HepG2 (cell line): Measurements from ENCODE around the gene GPR152. TPM values are rescaled to one million over a fixed set of nuclear protein-coding genes. Genes with fewer than 3 reads are reported as not detected.
A peak's percentile ranks its signal among the peaks of the same experiment; 100 is the strongest.

Source experiments
- CBFB ChIP-seq: sonication (generic); formaldehyde crosslinking; IDR thresholded peaks from 2 replicates; pipeline ENCODE4 v1.4.0; 2020; ENCODE audit warnings: missing genetic modification reagents
- CEBPG ChIP-seq: IDR thresholded peaks from 2 replicates; pipeline ENCODE4 v1.6.1; 2016
- HDAC1 ChIP-seq: sonication (generic); formaldehyde crosslinking; IDR thresholded peaks from 2 replicates; pipeline ENCODE4 v1.5.1; 2020; ENCODE audit warnings: mild to moderate bottlenecking, missing genetic modification reagents
- HIVEP1 ChIP-seq: sonication (generic); formaldehyde crosslinking; IDR thresholded peaks from 2 replicates; pipeline ENCODE4 v1.4.0; 2020; ENCODE audit warnings: mild to moderate bottlenecking, missing genetic modification reagents
- KLF12 ChIP-seq: sonication (generic); formaldehyde crosslinking; IDR thresholded peaks from 2 replicates; pipeline ENCODE4 v1.4.0; 2020; ENCODE audit warnings: missing genetic modification reagents, borderline replicate concordance
- NFKB2 ChIP-seq: sonication (generic); formaldehyde crosslinking; IDR thresholded peaks from 2 replicates; pipeline ENCODE4 v1.4.0; 2020; ENCODE audit warnings: missing genetic modification reagents, borderline replicate concordance
- REL ChIP-seq: sonication (generic); formaldehyde crosslinking; conservative IDR thresholded peaks from 2 replicates; pipeline ENCODE4 v1.8.0; 2022; ENCODE audit warnings: mild to moderate bottlenecking, missing genetic modification reagents, moderate library complexity
- SNRNP70 ChIP-seq: fragments of 200-400 bp; formaldehyde crosslinking; IDR thresholded peaks from 2 replicates; pipeline ENCODE4 v1.6.1; 2017; ENCODE audit warnings: mild to moderate bottlenecking, low read depth, low read length, moderate library complexity
- YY1 ChIP-seq: IDR thresholded peaks from 2 replicates; pipeline ENCODE4 v1.6.1; 2011; ENCODE audit warnings: low read length, low read depth, moderate library complexity, mild to moderate bottlenecking; ENCODE audit not compliant: insufficient read depth, insufficient replicate concordance
- ZFP90 ChIP-seq: sonication (generic); formaldehyde crosslinking; IDR thresholded peaks from 2 replicates; pipeline ENCODE4 v1.8.0; 2022; ENCODE audit warnings: missing genetic modification reagents, mild to moderate bottlenecking, inconsistent platforms, borderline replicate concordance
- ZNF234 ChIP-seq: sonication (generic); formaldehyde crosslinking; conservative IDR thresholded peaks from 2 replicates; pipeline ENCODE4 v1.5.1; 2020; ENCODE audit warnings: mild to moderate bottlenecking, missing genetic modification reagents
- ZNF564 ChIP-seq: sonication (generic); formaldehyde crosslinking; IDR thresholded peaks from 2 replicates; pipeline ENCODE4 v1.8.1; 2023; ENCODE audit warnings: mild to moderate bottlenecking, missing genetic modification reagents
- polyA plus RNA-seq, 8 experiments: library from polyadenylated mRNA; depleted of rRNA in 3 of 8; stranded (reverse) in 7 of 8; unstranded in 1 of 8; fragments of >200 nt; fragmentation: Illumina TruSeq in 4 of 8; extraction: Trizol in 4 of 8; gene quantifications; 2 replicates each; pipeline versions ENCODE4 v1.2.1 to v1.2.3, GENCODE V29; 2011 to 2016; ENCODE audit warnings: low read depth in 4 of 8, missing spikeins in 1 of 8, mixed read lengths in 1 of 8; ENCODE audit not compliant: insufficient read depth in 1 of 8
- total RNA-seq, 5 experiments: library from RNA; depleted of rRNA; stranded (reverse); fragments of >200 nt; fragmentation: Illumina TruSeq; extraction: Trizol; gene quantifications; 2 replicates each; pipeline ENCODE4 v1.2.3, GENCODE V29; 2016; ENCODE audit warnings: low read depth in 1 of 5
- TF ChIP-seq, protein P1 (sequence below): sonication (generic); formaldehyde crosslinking; IDR thresholded peaks from 2 replicates; pipeline ENCODE4 v1.4.0; 2020; ENCODE audit warnings: mild to moderate bottlenecking, missing genetic modification reagents
- TF ChIP-seq, protein P2 (sequence below): sonication (generic); formaldehyde crosslinking; IDR thresholded peaks from 2 replicates; pipeline ENCODE4 v1.5.1; 2020; ENCODE audit warnings: mild to moderate bottlenecking, moderate library complexity, missing genetic modification reagents
- TF ChIP-seq, protein P3 (sequence below): sonication (generic); formaldehyde crosslinking; IDR thresholded peaks from 2 replicates; pipeline ENCODE4 v1.8.0; 2022; ENCODE audit warnings: low read depth, missing genetic modification reagents
- TF ChIP-seq, protein P4 (sequence below): sonication (generic); formaldehyde crosslinking; IDR thresholded peaks from 2 replicates; pipeline ENCODE4 v1.5.0; 2020; ENCODE audit warnings: missing genetic modification reagents
- TF ChIP-seq, protein P5 (sequence below): sonication (generic); formaldehyde crosslinking; conservative IDR thresholded peaks from 2 replicates; pipeline ENCODE4 v1.8.0; 2022; ENCODE audit warnings: missing genetic modification reagents

Gene GPR152
- total and polyA plus RNA-seq, 2 of the 13 experiments (the other 11 are each of a cell fraction or from before 2014, with no cell fraction given): not detected

DNA sequence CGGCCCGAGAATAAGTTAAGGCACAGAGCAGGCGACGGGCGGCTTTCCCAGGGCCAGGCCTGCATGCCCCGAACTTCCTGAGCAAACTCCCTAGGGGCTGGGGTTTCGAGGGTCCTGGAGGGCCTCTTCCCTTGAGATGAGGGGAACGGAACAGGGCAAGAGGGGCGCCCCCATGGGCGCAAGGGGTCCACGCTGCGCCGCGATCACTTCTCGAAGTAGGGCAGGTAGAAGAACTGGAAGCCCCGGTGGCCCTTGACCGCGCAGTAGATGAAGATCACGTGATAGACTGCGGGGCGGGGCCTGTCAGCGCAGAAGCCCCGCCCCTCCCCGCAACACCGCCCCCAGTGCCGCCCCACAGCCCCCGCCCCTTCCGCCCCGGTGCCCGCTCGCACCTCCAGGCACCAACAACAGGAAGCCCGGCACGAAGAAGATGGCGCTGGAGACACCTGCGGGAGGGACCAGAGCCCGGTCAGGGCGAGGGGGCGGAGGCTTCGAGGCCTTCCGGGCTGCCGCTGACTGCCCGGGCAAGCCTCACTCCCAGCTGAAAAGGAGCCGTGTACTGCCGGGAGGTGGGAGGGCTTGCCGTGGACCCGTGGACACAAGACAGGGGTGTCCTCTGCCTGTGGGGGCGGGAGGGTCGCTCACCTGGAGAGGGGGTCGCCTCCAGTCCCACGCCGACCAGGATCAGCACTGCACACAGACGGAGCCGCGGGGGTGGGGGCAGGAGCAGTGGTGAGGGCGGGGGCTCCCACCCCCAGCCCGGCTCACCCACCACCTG lies 12.1 kb upstream of the GPR152 start (continued):
- TF ChIP-seq, protein P1, sequence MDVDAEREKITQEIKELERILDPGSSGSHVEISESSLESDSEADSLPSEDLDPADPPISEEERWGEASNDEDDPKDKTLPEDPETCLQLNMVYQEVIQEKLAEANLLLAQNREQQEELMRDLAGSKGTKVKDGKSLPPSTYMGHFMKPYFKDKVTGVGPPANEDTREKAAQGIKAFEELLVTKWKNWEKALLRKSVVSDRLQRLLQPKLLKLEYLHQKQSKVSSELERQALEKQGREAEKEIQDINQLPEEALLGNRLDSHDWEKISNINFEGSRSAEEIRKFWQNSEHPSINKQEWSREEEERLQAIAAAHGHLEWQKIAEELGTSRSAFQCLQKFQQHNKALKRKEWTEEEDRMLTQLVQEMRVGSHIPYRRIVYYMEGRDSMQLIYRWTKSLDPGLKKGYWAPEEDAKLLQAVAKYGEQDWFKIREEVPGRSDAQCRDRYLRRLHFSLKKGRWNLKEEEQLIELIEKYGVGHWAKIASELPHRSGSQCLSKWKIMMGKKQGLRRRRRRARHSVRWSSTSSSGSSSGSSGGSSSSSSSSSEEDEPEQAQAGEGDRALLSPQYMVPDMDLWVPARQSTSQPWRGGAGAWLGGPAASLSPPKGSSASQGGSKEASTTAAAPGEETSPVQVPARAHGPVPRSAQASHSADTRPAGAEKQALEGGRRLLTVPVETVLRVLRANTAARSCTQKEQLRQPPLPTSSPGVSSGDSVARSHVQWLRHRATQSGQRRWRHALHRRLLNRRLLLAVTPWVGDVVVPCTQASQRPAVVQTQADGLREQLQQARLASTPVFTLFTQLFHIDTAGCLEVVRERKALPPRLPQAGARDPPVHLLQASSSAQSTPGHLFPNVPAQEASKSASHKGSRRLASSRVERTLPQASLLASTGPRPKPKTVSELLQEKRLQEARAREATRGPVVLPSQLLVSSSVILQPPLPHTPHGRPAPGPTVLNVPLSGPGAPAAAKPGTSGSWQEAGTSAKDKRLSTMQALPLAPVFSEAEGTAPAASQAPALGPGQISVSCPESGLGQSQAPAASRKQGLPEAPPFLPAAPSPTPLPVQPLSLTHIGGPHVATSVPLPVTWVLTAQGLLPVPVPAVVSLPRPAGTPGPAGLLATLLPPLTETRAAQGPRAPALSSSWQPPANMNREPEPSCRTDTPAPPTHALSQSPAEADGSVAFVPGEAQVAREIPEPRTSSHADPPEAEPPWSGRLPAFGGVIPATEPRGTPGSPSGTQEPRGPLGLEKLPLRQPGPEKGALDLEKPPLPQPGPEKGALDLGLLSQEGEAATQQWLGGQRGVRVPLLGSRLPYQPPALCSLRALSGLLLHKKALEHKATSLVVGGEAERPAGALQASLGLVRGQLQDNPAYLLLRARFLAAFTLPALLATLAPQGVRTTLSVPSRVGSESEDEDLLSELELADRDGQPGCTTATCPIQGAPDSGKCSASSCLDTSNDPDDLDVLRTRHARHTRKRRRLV: 0 out of 2 replicates have a peak, but pooled peaks have one; percentile 50
- TF ChIP-seq ZFP90 (CRISPR knock-in tag) (peak; percentile 36; the same call in 1 of the 2 replicates), REL (CRISPR knock-in tag) (peak; percentile 89; the same call in 1 of the 2 replicates), ZNF234 (CRISPR knock-in tag) (0 out of 2 replicates have a peak, but pooled peaks have one; percentile 54), HDAC1 (CRISPR knock-in tag) (peak; percentile 48), NFKB2 (CRISPR knock-in tag) (peak; percentile 23; the same call in 1 of the 2 replicates), YY1 (peak; percentile 90), KLF12 (CRISPR knock-in tag) (no peak), CBFB (0 out of 2 replicates have a peak, but pooled peaks have one; percentile 54), ZNF564 (CRISPR knock-in tag) (0 out of 2 replicates have a peak, but pooled peaks have one; percentile 15), CEBPG (CRISPR knock-in tag) (no peak), HIVEP1 (CRISPR knock-in tag) (0 out of 2 replicates have a peak, but pooled peaks have one; percentile 3), SNRNP70 (no peak)
- TF ChIP-seq, protein P2, sequence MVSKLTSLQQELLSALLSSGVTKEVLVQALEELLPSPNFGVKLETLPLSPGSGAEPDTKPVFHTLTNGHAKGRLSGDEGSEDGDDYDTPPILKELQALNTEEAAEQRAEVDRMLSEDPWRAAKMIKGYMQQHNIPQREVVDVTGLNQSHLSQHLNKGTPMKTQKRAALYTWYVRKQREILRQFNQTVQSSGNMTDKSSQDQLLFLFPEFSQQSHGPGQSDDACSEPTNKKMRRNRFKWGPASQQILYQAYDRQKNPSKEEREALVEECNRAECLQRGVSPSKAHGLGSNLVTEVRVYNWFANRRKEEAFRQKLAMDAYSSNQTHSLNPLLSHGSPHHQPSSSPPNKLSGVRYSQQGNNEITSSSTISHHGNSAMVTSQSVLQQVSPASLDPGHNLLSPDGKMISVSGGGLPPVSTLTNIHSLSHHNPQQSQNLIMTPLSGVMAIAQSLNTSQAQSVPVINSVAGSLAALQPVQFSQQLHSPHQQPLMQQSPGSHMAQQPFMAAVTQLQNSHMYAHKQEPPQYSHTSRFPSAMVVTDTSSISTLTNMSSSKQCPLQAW: peak; percentile 43; the same call in 1 of the 2 replicates
- TF ChIP-seq, protein P3, sequence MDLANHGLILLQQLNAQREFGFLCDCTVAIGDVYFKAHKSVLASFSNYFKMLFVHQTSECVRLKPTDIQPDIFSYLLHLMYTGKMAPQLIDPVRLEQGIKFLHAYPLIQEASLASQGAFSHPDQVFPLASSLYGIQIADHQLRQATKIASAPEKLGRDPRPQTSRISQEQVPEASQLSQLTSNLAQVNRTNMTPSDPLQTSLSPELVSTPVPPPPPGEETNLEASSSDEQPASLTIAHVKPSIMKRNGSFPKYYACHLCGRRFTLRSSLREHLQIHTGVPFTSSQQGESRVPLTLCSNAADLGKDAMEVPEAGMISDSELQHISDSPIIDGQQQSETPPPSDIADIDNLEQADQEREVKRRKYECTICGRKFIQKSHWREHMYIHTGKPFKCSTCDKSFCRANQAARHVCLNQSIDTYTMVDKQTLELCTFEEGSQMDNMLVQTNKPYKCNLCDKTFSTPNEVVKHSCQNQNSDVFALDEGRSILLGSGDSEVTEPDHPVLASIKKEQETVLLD (CRISPR knock-in tag): peak; percentile 83
- TF ChIP-seq, protein P4, sequence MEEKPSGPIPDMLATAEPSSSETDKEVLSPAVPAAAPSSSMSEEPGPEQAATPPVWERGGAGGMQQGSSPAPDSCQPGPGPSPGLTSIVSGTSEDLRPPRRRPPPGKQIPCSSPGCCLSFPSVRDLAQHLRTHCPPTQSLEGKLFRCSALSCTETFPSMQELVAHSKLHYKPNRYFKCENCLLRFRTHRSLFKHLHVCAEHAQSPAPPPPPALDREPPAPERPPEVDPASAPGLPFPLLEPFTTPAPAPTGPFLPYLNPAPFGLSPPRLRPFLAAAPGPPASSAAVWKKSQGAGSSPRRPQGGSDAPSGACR (CRISPR knock-in tag): peak; percentile 73; the same call in 1 of the 2 replicates
- TF ChIP-seq, protein P5, sequence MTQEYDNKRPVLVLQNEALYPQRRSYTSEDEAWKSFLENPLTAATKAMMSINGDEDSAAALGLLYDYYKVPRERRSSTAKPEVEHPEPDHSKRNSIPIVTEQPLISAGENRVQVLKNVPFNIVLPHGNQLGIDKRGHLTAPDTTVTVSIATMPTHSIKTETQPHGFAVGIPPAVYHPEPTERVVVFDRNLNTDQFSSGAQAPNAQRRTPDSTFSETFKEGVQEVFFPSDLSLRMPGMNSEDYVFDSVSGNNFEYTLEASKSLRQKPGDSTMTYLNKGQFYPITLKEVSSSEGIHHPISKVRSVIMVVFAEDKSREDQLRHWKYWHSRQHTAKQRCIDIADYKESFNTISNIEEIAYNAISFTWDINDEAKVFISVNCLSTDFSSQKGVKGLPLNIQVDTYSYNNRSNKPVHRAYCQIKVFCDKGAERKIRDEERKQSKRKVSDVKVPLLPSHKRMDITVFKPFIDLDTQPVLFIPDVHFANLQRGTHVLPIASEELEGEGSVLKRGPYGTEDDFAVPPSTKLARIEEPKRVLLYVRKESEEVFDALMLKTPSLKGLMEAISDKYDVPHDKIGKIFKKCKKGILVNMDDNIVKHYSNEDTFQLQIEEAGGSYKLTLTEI (CRISPR knock-in tag): no peak
